GM19372 (cell line): ENCODE data around the gene WWC1.
A peak's percentile ranks its signal among the peaks of the same experiment; 100 is the strongest.

Experiments used
- ATAC-seq: cut with Tn5 transposase; IDR thresholded peaks from one replicate; pipeline ENCODE4 v1.9.1; 2021; ENCODE audit warnings: mild to moderate bottlenecking, low read depth, moderate library complexity; ENCODE audit not compliant: unreplicated experiment

WWC1 gene

GRCh38 chr5:168472329-168472728 is 180.9 kb downstream of the WWC1 start:
- ATAC-seq, result no peak

GRCh38 chr5:168474319-168474718 is 182.9 kb downstream of the WWC1 start:
- no peak for ATAC-seq

GRCh38 chr5:168477060-168477459 is 185.6 kb downstream of the WWC1 start:
- no peak for ATAC-seq

GRCh38 chr5:168479166-168479565 is 187.7 kb downstream of the WWC1 start:
- ATAC-seq, result no peak

GRCh38 chr5:168480601-168481000 is 189.2 kb downstream of the WWC1 start:
- no peak for ATAC-seq

GRCh38 chr5:168481330-168481788 is 189.9 kb downstream of the WWC1 start:
- ATAC-seq, result peak; percentile 68

- ATAC-seq, result no peak
Measured at GRCh38 chr5:168482361-168482760, 190.9 kb downstream of the WWC1 start.

- peak; percentile 90 for ATAC-seq
Measured at GRCh38 chr5:168486136-168486879, 194.9 kb downstream of the WWC1 start, which contains the start of gene RARS1. Gene RARS1 (plus strand): TSS chr5:168486471. CDS start chr5:168486499, 28 bp downstream.

GRCh38 chr5:168489059-168489458 is 197.6 kb downstream of the WWC1 start:
- no peak for ATAC-seq

- ATAC-seq, result no peak
Measured at GRCh38 chr5:168494057-168494555, 202.7 kb downstream of the WWC1 start.

GRCh38 chr5:168502563-168503237 is 211.3 kb downstream of the WWC1 start:
- no peak for ATAC-seq

- ATAC-seq, result no peak
Measured at GRCh38 chr5:168513861-168514428, 222.5 kb downstream of the WWC1 start.
